NCI-H82 (cell line): ENCODE measurements around the gene XRCC1.
"Not testable (repeated sequence)": the region's sequence is repeated elsewhere in the genome, so short reads cannot be mapped to it uniquely, and the experiment has no call there.

Experiments
- DNase-seq: peaks from one replicate; lab custom pipeline; 2025; lab: John Stamatoyannopoulos, UW

XRCC1 gene

DNA sequence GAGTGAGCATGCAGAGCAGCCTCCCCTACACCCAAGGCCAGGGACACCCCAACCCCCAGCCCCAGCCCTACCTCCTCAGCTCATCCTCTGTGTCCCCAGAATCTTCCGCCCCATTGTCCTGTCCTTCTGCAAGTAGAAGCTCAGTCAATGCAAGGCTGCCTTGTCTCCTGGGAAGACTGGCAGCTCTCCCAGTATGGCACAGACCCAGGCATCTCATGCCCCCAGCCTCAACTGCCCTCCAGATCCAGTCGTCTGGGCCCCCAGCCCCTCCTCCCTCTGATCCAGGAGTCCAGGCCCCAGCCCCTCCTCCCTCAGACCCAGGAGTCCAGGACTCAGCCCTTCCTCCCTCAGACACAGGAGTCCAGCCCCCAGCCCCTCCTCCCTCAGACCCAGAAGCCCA, 29.3 kb downstream of the XRCC1 start:
- no peak for DNase-seq

DNA sequence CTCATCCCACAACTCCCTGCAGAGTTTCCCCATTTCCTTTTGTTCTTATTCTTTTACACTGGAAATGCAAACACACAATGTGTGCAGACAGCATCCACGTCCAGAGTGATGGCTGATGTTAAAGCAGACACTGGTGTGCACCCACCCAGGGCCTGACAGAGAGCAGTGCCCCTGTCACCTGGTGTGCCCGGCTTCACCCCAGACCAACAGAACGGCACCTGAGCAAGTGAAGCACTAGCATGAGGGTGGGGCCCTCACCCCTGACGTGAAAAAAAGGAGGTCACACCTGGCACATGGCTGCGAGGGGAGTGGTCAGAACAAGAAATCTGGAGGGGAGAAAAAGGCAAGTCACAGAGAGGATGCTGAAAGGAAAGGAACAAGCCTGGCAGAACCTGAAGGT, 30.1 kb downstream of the XRCC1 start:
- DNase-seq: no peak

- no peak for DNase-seq
Measured at GRCh38 chr19:43544077-43544476, 31.2 kb downstream of the XRCC1 start.

GRCh38 chr19:43541920-43542650, 33.2 kb downstream of the XRCC1 start:
- no peak for DNase-seq

- no peak for DNase-seq
Measured at GRCh38 chr19:43540381-43540780, 34.9 kb downstream of the XRCC1 start.

- no peak for DNase-seq
Measured at GRCh38 chr19:43538922-43539321, 36.4 kb downstream of the XRCC1 start.

DNA sequence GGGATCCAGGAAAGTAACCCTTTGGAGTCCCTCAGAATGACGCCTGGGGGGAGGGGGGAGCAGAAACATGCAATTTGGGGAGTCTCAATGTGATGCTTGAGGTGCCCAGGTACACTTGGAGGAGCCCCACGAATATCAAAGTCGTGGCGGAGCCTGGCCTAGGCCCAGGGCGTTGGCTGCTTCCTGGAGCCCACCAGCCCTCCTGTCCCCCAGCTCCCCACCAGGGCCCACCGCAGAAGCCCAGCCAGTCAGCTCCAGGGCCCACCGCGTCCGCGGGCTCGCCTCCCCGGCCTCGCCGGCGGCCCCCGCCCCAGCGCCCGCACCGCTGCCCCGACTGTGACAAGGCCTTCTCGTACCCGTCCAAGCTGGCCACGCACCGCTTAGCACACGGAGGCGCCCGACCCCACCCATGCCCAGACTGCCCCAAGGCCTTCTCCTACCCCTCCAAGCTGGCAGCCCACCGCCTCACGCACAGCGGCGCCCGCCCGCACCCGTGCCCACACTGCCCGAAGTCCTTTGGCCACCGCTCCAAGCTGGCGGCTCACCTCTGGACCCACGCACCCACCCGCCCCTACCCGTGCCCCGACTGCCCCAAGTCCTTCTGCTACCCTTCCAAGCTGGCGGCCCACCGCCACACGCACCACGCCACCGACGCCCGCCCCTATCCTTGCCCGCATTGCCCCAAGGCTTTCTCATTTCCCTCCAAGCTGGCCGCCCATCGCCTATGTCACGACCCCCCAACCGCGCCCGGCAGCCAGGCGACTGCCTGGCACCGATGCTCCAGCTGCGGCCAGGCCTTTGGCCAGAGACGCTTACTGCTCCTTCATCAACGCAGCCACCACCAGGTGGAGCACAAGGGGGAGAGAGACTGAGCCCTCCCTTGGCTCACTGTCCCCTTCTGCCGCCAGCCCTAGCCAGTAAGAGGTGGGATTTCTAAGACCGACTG, 40.2 kb downstream of the XRCC1 start:
- peak; percentile 88 for DNase-seq

- no peak for DNase-seq
Measured at GRCh38 chr19:43534305-43534815, 41.0 kb downstream of the XRCC1 start.

DNA sequence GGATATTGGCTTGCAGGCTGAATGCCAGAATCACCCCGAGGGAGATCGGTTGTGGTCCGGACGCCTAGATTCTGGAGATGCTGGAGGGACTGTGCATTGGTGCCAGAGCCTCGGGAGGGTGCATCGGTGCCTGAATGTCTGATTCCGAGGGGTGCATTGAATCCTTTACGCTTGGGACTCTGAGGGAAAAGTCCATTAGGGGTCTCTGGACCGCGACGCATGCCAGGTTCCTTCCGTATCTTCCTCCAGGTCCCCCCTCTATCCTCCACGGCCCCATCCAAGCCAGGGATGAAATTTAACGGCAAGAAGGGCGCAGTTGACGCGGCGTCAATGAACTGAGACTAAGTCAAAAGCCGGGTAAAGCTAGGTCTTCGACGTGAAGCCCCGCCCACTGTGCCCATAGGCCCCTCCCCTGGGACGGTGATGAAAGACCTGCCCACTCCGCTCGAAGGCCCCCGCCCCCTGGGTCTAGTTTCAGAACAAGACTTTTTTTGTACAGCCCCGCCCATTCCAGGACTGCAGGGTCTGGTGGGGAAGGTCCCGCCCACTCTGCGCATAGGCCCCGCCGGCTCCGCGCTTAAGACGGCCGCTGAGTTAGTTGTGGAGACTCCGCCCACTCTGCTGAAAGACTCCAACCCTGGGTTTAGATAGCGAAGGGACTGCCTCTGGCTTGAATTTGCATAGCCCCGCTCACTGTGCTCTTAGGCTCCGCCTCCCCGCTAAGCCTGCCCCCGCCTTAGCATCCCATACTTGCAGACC, 41.6 kb downstream of the XRCC1 start:
- peak; percentile 100 for DNase-seq

DNA sequence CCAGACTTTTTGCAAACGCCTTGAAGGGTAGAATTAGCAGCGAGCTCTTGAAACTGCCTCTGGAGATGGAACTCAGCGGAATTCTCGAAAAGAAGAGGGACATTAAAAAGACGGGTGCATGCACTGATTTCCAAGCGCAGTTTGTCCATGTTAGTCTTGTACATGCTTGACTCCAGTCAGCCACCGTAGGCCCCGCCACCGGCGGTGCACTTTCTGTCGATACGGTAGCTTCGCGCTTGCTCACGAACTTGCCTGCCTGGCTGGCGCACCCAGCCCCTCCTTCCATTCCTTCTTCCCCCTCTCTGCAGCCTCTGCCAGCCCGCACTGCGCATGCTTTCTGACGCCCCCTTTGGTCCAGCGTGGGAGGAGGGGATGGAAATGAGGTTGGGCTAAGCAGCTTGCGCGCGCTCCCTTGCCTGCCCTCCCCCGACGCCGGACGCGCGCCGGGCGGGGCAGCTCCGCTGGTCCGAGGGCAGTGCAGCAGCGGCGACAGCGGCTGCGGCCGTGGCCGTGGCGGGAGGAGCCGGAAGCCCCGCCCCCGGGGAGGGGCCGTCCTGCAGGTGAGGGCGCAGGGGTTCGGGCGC, 42.3 kb downstream of the XRCC1 start, which contains the start of gene ZNF575:
ZNF575 (plus strand) TSS at position 227 of the 584 bp plus-strand sequence. CDS start 1,235 bp downstream, outside the sequence.
- DNase-seq: peak; percentile 98

GRCh38 chr19:43532571-43532961, 42.8 kb downstream of the XRCC1 start:
- DNase-seq: peak; percentile 83

DNA sequence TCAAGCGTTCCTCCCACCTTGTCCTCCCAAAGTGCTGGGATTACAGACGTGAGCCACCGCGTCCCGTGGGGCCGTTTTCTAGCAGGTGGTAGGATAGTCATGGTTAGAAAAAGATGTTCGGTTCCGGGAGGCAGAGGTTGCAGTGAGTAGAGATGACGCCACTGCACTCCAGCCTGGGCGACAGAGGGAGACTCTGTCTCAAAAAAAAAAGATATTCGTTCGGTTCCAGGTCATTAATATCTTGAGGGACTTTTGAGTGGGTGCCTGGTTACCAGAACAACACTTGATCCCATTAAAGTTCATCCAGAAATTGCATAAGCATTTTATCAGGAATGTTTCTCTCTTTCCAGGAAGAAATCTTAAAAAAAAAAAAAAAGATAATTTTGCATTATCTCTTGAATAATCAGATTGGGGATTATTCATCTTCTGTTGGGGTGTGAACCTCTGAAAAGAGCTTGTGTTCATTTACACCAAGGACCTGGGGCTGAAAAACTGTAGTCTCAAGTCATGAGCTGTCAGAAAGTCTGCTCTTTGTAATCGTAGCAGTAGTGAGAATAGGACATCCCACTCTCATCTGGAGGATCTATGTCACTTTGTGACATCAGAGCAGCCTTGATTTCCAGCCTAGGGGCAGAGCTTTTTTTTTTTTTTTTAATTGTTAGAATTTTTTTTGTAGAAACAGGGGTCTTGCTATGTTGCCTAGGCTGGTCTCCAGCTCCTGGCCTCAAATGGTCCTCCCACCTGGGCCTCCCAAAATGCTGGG, 47.3 kb downstream of the XRCC1 start:
- no peak for DNase-seq

DNA sequence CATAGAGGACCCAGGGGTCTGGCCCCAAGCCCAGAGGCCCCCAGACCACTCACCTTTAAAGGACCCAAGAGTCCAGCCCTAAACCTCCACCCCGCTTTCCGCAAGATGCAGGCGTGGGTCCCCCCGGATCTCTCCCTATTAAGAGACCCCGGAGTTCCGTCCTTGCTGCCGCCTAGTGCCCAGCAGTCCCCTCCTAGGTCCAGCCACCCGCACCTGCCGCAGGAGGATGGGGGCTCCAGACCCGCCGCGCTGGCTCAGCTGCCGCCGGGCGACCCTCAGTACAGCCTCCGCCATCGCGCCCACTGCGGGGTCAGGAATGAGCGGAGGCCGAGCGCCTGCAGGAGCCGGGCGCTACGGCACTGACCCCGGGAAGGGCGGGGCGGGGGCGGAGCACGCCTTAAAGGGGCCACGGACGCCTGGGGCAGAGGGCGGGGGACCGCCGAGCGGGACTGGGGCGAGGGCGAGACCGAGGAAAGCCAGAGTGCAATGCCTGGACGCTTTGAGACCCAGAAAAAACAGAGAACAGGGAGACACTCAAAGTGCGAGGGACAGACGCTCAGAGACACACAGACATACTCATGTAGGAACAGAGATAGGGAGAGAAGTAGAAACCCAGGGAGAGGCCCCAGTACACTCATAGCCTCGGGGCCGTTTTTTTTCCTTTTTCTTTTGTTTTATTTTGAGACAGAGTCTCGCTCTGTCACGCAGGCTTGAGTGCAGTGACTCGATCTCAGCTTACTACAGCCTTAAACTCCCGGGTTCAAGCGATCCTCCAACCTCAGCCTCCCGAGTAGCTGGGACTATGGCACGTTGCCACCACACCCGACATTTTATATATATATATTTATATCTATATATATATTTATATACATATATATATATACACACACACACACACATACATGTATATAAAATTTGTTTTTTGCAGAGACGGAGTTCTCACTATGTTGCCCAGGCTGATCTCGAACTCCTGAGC, 48.2 kb downstream of the XRCC1 start, which contains the start of gene ETHE1:
ETHE1 (minus strand) TSS at position 318 of the 976 bp plus-strand sequence; CDS start at position 294, 24 bp downstream.
- peak; percentile 84 for DNase-seq

GRCh38 chr19:43525836-43526771, 49.2 kb downstream of the XRCC1 start:
- DNase-seq: peak; percentile 44

DNA sequence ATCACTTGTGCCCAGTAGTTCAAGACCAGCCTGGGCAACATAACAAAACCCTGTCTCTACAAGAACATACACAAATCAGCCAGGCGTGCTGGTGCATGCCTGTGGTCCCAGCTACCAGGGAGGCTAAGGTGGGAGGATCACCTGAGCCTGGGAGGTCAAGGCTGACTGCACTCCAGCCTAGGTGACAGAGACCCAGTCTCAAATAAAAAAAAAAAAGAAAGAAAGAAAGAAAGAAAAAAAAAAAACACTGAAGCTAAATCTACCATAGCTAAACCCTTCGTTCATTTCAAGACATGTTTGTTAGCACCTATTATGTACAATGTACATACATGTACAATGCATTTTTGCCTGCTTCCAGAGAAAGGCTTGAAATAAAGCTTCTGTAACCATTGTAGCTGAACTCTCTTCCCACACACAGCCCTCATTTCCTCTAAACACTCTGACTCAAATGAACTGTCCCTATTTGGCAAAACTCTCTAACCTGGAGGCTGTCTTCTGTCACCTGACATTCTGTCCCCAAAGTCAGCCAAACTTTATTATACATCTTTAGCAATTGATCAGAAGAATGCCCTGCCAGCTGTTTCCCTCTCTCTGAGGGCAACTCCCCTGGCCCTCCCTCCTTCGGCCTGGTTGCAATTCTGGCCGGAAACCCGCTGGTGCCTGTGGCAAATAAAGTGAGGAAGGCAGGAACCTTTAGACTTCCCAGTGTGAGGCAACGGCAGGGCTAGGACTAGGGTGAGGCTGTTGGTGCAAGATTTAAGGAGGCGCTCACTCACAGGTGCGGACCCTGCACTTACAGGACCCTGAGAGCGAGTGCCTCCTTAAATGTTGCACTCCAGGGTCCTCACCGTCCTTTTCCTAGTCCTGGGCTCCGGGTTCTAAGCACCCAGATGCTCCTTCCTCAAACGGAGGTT, 50.1 kb downstream of the XRCC1 start:
- DNase-seq: peak; percentile 32

DNA sequence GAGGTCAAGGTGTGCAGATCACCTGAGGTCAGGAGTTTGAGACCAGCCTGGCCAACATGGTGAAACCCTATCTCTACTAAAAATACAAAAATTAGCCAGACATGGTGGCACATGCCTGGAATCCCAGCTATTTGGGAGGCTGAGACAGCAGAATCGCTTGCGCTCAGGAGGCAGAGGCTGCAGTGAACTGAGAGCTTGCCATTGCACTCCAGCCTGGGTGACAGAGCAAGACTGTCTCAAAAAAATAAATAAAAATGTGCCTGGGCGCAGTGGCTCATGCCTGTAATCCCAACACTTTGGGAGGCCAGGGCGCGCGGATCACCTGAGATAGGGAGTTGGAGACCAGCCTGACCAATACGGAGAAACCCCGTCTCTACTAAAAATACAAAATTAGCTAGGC, 51.6 kb downstream of the XRCC1 start:
- not testable (repeated sequence) for DNase-seq

DNA sequence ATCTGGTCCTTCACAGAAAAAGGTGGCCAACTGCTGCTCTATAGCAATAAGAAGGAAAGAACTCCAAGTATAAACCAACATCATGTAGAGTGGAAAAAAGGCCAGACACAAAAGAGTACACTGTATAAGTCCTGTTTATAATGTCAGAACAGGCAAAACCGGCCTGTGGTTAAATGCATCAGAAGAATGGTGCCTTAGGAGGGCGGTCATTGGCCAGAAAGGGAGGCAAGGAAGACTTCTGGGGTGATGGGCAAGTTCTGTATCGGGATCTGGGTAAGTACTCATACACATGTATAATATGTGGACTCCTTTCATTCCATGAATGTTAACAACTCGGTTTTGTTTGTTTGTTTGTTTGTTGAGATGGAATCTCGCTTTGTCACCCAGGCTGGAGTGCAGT, 52.4 kb downstream of the XRCC1 start:
- DNase-seq: no peak
